Amniotic epithelial cell (primary cell): ENCODE measurements around the gene POU1F1.
A peak's percentile ranks its signal among the peaks of the same experiment; 100 is the strongest.
"Not testable (repeated sequence)": the region's sequence is repeated elsewhere in the genome, so short reads cannot be mapped to it uniquely, and the experiment has no call there.

Source experiments
- DNase-seq: peaks from one replicate; pipeline ENCODE4 v3.0.0-alpha.2; 2010; ENCODE audit warnings: low read depth

Gene POU1F1

GRCh38 chr3:87276484-87276883 is at the start of gene POU1F1:
TSS of gene POU1F1 (minus strand) at chr3:87276584. CDS start at chr3:87276462, 122 bp downstream.
- no peak for DNase-seq

GRCh38 chr3:87324609-87325008 is 48.2 kb upstream of the POU1F1 start:
- no peak for DNase-seq

- DNase-seq, result no peak
Observed at GRCh38 chr3:87320756-87321626, 44.6 kb upstream of the POU1F1 start.

- no peak for DNase-seq
Observed at GRCh38 chr3:87318617-87319021, 42.2 kb upstream of the POU1F1 start.

- no peak for DNase-seq
Observed at GRCh38 chr3:87317779-87318178, 41.4 kb upstream of the POU1F1 start.

- DNase-seq, result no peak
Observed at GRCh38 chr3:87313641-87314040, 37.3 kb upstream of the POU1F1 start.

- DNase-seq, result no peak
Observed at GRCh38 chr3:87311309-87311708, 34.9 kb upstream of the POU1F1 start.

- no peak for DNase-seq
Observed at GRCh38 chr3:87309601-87310000, 33.2 kb upstream of the POU1F1 start.

- no peak for DNase-seq
Observed at GRCh38 chr3:87307805-87308204, 31.4 kb upstream of the POU1F1 start.

GRCh38 chr3:87305517-87305916 is 29.1 kb upstream of the POU1F1 start:
- no peak for DNase-seq

GRCh38 chr3:87305031-87305430 is 28.6 kb upstream of the POU1F1 start:
- DNase-seq, result not testable (repeated sequence)

GRCh38 chr3:87298111-87298718 is 21.8 kb upstream of the POU1F1 start:
- DNase-seq, result peak; percentile 30

GRCh38 chr3:87288446-87288845 is 12.1 kb upstream of the POU1F1 start:
- DNase-seq, result no peak

GRCh38 chr3:87287011-87287410 is 10.6 kb upstream of the POU1F1 start:
- peak; percentile 14 for DNase-seq

- no peak for DNase-seq
Observed at GRCh38 chr3:87272718-87273341, 3.6 kb downstream of the POU1F1 start.

GRCh38 chr3:87270908-87271700 is 5.3 kb downstream of the POU1F1 start:
- no peak for DNase-seq

GRCh38 chr3:87269723-87270122 is 6.7 kb downstream of the POU1F1 start:
- DNase-seq, result no peak

GRCh38 chr3:87268646-87269211 is 7.7 kb downstream of the POU1F1 start:
- peak; percentile 21 for DNase-seq

- DNase-seq, result no peak
Observed at GRCh38 chr3:87267953-87268645, 8.3 kb downstream of the POU1F1 start.

GRCh38 chr3:87261925-87262324 is 14.5 kb downstream of the POU1F1 start:
- no peak for DNase-seq

- peak; percentile 47 for DNase-seq
Observed at GRCh38 chr3:87260270-87260669, 16.1 kb downstream of the POU1F1 start.
